HL-60 (cell line): ENCODE measurements around the gene FARP1.

Experiments
- DNase-seq, 2 experiments: peaks; one replicate each; pipeline ENCODE4 v3.0.0-alpha.2; 2010 to 2020; ENCODE audit warnings: low read depth in 1 of 2, low spot score in 1 of 2
- H3K27ac ChIP-seq: fragments of 250-450 bp; sonication (Bioruptor Pico); replicated peaks from 2 replicates; pipeline ENCODE4 v1.5.1; 2020; ENCODE audit warnings: mild to moderate bottlenecking, moderate library complexity
- H3K27me3 ChIP-seq: fragments of 250-450 bp; sonication (Bioruptor Pico); 2 replicates; pipeline ENCODE4 v1.5.1; 2021; ENCODE audit warnings: mild to moderate bottlenecking, moderate library complexity; ENCODE audit not compliant: insufficient read depth, poor library complexity, severe bottlenecking
- H3K4me3 ChIP-seq: replicated peaks from 2 replicates; pipeline ENCODE4 v1.5.1; 2011; ENCODE audit warnings: mild to moderate bottlenecking, control low read depth, low read length; ENCODE audit not compliant: insufficient read depth
- GABPA ChIP-seq: IDR thresholded peaks from 2 replicates; pipeline ENCODE4 v1.6.1; 2012; ENCODE audit warnings: low read depth
- POLR2AphosphoS5 ChIP-seq: IDR thresholded peaks from 2 replicates; pipeline ENCODE4 v1.6.1; 2012; ENCODE audit warnings: low read depth
- SPI1 ChIP-seq: IDR thresholded peaks from 2 replicates; pipeline ENCODE4 v1.6.1; 2012; ENCODE audit warnings: low read depth, mild to moderate bottlenecking, borderline replicate concordance
- TF ChIP-seq, protein P1 (sequence below): IDR thresholded peaks from one replicate; pipeline ENCODE4 v1.5.1; 2011; ENCODE audit warnings: low read length, control low read depth, inconsistent platforms; ENCODE audit not compliant: insufficient read depth
- TF ChIP-seq, protein P2 (sequence below): IDR thresholded peaks from 2 replicates; pipeline ENCODE4 v1.6.1; 2012; ENCODE audit warnings: low read depth; ENCODE audit not compliant: insufficient replicate concordance

Gene FARP1

DNA sequence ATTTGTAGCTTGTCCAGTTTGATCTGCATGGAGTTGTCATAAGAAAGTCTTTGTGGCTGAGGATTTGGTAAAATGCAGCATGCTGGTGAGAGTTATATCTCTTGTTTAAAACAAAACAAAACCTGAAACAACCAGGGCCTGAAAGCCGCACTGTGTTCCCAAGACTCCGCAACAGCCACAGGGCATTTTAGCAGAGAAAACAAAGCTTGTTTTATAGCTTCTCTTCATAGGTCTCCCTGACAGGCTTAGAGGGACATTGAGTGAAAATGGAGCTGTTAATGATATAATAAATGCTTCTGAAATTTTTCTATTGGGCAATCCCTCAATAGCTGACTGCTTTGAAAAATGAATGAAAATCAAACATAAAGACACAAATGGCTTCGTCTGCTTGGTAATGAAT, 182.8 kb downstream of the FARP1 start:
- H3K4me3 ChIP-seq = no peak overlapping the region
- TF ChIP-seq SPI1 (no peak), POLR2AphosphoS5 (no peak), GABPA (no peak)
- TF ChIP-seq, protein P1, sequence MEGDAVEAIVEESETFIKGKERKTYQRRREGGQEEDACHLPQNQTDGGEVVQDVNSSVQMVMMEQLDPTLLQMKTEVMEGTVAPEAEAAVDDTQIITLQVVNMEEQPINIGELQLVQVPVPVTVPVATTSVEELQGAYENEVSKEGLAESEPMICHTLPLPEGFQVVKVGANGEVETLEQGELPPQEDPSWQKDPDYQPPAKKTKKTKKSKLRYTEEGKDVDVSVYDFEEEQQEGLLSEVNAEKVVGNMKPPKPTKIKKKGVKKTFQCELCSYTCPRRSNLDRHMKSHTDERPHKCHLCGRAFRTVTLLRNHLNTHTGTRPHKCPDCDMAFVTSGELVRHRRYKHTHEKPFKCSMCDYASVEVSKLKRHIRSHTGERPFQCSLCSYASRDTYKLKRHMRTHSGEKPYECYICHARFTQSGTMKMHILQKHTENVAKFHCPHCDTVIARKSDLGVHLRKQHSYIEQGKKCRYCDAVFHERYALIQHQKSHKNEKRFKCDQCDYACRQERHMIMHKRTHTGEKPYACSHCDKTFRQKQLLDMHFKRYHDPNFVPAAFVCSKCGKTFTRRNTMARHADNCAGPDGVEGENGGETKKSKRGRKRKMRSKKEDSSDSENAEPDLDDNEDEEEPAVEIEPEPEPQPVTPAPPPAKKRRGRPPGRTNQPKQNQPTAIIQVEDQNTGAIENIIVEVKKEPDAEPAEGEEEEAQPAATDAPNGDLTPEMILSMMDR = no peak
- TF ChIP-seq, protein P2, sequence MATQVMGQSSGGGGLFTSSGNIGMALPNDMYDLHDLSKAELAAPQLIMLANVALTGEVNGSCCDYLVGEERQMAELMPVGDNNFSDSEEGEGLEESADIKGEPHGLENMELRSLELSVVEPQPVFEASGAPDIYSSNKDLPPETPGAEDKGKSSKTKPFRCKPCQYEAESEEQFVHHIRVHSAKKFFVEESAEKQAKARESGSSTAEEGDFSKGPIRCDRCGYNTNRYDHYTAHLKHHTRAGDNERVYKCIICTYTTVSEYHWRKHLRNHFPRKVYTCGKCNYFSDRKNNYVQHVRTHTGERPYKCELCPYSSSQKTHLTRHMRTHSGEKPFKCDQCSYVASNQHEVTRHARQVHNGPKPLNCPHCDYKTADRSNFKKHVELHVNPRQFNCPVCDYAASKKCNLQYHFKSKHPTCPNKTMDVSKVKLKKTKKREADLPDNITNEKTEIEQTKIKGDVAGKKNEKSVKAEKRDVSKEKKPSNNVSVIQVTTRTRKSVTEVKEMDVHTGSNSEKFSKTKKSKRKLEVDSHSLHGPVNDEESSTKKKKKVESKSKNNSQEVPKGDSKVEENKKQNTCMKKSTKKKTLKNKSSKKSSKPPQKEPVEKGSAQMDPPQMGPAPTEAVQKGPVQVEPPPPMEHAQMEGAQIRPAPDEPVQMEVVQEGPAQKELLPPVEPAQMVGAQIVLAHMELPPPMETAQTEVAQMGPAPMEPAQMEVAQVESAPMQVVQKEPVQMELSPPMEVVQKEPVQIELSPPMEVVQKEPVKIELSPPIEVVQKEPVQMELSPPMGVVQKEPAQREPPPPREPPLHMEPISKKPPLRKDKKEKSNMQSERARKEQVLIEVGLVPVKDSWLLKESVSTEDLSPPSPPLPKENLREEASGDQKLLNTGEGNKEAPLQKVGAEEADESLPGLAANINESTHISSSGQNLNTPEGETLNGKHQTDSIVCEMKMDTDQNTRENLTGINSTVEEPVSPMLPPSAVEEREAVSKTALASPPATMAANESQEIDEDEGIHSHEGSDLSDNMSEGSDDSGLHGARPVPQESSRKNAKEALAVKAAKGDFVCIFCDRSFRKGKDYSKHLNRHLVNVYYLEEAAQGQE = no peak
- DNase-seq = no peak
- H3K27me3 ChIP-seq = no peaks in the 10 kb centered on the region
- no peak overlapping the region for H3K27ac ChIP-seq

DNA sequence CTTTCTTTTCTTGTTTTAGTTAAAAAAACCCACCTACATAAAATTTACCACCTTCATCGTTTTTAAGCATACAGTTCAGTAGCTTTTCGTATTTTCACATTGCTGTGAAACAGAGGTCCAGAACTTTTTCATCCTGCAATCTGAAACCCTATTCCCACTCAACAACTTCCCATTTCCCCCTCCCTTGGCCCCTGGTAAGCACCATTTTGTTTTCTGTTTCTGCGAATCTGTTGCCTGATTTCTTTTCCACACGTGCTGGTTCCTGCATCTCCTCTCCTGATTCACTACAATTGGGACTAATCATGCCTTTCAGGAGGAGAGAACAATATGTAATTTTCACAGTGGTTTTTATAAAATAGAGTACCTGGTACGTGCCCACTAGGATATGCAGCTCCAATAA, 183.4 kb downstream of the FARP1 start:
- no peak for DNase-seq
- H3K27ac ChIP-seq = no peak overlapping the region
- TF ChIP-seq SPI1 = no peak
- no peak for TF ChIP-seq GABPA
- TF ChIP-seq, protein P1 = no peak

DNA sequence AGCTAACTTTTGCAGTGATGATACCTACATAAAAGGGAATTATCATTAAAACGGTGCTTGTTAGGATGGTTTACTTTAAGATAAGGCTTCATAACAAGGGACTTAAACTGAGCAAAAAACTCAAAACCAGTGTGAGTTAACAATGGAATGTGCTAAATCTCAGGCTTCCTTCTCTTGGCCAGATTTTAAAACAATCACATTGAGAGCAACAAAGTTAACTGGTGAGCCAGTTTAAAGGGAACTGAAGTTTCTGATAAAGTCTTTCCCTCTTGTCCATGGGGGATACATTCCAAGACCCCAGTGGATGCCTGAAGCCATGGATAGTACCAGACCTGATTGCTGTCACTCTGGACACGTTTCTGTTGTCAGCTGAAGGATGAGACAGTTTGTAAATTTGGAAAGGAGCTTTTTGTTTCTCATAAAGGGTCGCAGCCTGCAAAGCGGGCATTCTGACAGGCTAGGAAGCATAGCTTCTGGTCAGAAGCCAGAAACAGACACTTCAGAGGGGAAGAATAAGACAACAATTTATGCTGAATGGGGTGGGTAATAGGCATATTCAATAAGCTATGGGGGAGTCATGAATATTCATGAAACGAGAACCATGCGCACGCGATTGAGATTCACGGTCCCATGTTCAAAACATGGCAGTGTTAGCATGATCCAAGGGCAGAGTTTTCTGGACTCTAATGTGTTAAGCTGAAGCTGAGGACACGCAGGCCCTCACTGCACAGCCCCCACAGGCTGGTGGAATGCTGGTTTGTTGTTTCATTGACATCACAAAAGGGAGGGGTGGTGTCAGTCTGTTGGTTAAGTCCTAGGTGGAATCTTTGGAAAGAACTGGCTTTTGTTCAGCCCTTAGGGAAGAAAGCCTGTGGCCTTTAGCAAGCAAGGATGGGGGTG, 184.7 kb downstream of the FARP1 start:
- TF ChIP-seq, protein P1 = no peak
- TF ChIP-seq SPI1 (no peak), GABPA (no peak), POLR2AphosphoS5 (no peak)
- TF ChIP-seq, protein P2 = no peak
- Histone ChIP-seq H3K4me3 (no peak overlapping the region), H3K27ac (no peak overlapping the region), H3K27me3 (no peaks in the 10 kb centered on the region)
- DNase-seq = no peak

More for the DNA sequence above, 183.4 kb downstream of the FARP1 start:
- H3K27me3 ChIP-seq = no peaks in the 10 kb centered on the region
- no peak overlapping the region for H3K4me3 ChIP-seq

DNA sequence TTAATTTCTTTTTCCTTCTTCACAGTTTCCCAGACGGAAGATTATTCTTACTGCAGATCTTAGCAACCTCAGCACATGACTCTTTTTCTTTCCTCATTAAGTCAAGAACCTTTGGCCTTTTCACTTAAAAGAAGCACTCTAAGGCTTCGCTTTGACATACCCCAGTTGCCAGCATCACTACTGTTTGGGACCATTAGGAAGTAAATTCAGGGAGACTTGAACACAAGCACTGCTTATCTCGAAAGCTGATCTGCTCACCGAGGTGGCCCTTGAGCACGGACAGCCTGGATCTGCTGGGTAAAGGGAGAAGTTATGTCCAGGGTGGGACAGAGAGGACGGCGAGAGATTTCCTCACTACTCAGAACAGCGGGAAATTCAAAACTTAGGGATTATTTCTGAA, 185.6 kb downstream of the FARP1 start:
- no peak overlapping the region for H3K27ac ChIP-seq
- TF ChIP-seq, protein P2 = no peak
- no peak for TF ChIP-seq POLR2AphosphoS5
- no peaks in the 10 kb centered on the region for H3K27me3 ChIP-seq
- DNase-seq = no peak
- H3K4me3 ChIP-seq = no peak overlapping the region
